OCI-LY1 (cell line): Measurements from ENCODE around the gene GLRX5.

Experiments used
- CTCF ChIP-seq: fragments of 200-600 bp; sonication (generic), shearing (Covaris generic); IDR thresholded peaks from 2 replicates; pipeline ENCODE4 v1.5.1; 2017; ENCODE audit warnings: mild to moderate bottlenecking, antibody characterized with exemption, low read length, moderate library complexity, mixed read lengths
- EZH2 ChIP-seq: fragments of 200-600 bp; sonication (generic), shearing (Covaris generic); IDR thresholded peaks from 2 replicates; pipeline ENCODE4 v1.8.0; 2017; ENCODE audit warnings: borderline replicate concordance, mixed run types, mild to moderate bottlenecking, antibody characterized with exemption, low read length, moderate library complexity, mixed read lengths

GRCh38 chr14:95577870-95578269 is 43.0 kb downstream of the GLRX5 start:
- TF ChIP-seq CTCF (no peak), EZH2 (no peak)
